ENCODE measurements around the gene MAP3K20. TPM values are rescaled to one million over a fixed set of nuclear protein-coding genes. Genes with fewer than 3 reads are reported as not detected.

The MAP3K20 gene
- total and polyA plus RNA-seq, 9 donors, result 38.6 to 127 (median 88.4) TPM

GRCh38 chr2:173235947-173236803 is 160.5 kb downstream of the MAP3K20 start:
- WGBS, 3 donors, result 96 to 99% (median 96%) methylated on average over 5 of the region's 5 CpGs
- no peak overlapping the region for H3K4me3 ChIP-seq
- H3K27me3 ChIP-seq, result no peaks in the 10 kb centered on the region
- H3K36me3 ChIP-seq, result no peaks in the 10 kb centered on the region
- TF ChIP-seq POLR2A (IDR thresholded peaks at IDR 0.05) (no peak), EP300 (IDR thresholded peaks at IDR 0.05) (no peak)
- TF ChIP-seq, protein P1, sequence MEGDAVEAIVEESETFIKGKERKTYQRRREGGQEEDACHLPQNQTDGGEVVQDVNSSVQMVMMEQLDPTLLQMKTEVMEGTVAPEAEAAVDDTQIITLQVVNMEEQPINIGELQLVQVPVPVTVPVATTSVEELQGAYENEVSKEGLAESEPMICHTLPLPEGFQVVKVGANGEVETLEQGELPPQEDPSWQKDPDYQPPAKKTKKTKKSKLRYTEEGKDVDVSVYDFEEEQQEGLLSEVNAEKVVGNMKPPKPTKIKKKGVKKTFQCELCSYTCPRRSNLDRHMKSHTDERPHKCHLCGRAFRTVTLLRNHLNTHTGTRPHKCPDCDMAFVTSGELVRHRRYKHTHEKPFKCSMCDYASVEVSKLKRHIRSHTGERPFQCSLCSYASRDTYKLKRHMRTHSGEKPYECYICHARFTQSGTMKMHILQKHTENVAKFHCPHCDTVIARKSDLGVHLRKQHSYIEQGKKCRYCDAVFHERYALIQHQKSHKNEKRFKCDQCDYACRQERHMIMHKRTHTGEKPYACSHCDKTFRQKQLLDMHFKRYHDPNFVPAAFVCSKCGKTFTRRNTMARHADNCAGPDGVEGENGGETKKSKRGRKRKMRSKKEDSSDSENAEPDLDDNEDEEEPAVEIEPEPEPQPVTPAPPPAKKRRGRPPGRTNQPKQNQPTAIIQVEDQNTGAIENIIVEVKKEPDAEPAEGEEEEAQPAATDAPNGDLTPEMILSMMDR (IDR thresholded peaks at IDR 0.05), result no peak
- H3K9me3 ChIP-seq, result no peaks in the 10 kb centered on the region
- no peak overlapping the region for H3K27ac ChIP-seq
- intact Hi-C loops (cut with DNase I), result no loop called here
- no peaks in the 10 kb centered on the region for H3K4me1 ChIP-seq (ENCODE audit: insufficient read depth)
- DNase-seq, result no peak

- TF ChIP-seq EP300 (IDR thresholded peaks at IDR 0.05) (no peak), POLR2A (IDR thresholded peaks at IDR 0.05) (no peak)
- TF ChIP-seq, protein P1 (IDR thresholded peaks at IDR 0.05), result no peak
These were observed 162.7 kb downstream of the MAP3K20 start for GRCh38 chr2:173238385-173238784.

GRCh38 chr2:173238831-173239230 is 163.2 kb downstream of the MAP3K20 start:
- TF ChIP-seq, protein P1 (IDR thresholded peaks at IDR 0.05), result no peak
- no peak for TF ChIP-seq EP300 (IDR thresholded peaks at IDR 0.05)
- no peak for TF ChIP-seq POLR2A (IDR thresholded peaks at IDR 0.05)
- WGBS, 3 donors, result 89 to 90% (median 90%) methylated on average over 3 of the region's 3 CpGs

More at GRCh38 chr2:173238385-173238784, 162.7 kb downstream of the MAP3K20 start:
- Histone ChIP-seq H3K27me3 (no peaks in the 10 kb centered on the region), H3K36me3 (no peaks in the 10 kb centered on the region), H3K9me3 (no peaks in the 10 kb centered on the region), H3K4me3 (no peak overlapping the region), H3K27ac (no peak overlapping the region), H3K4me1 (ENCODE audit: insufficient read depth) (no peaks in the 10 kb centered on the region)
- 88 to 91% (median 89%) methylated on average over 4 of the region's 4 CpGs for WGBS, 3 donors
- intact Hi-C loops (cut with DNase I), result no loop called here
- no peak for DNase-seq

DNA sequence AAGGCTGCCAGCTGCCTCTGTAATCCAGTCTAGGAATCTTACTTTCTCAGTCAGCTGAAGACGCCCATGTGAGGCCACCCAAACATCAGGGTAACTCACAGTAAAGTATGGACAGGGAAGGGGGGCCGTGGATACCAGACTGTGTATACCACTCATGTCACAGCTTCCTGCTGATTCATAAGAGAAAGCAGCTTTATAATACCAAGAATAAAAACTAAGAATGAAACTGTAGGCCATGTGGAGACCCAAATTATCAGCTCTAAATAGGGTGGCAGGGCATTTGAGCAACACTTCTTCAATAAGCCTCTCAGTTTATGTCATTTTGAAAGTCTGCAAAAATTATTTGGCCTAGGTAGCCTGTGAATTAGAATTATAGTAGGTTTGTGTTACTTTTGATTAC is 164.0 kb downstream of the MAP3K20 start:
- Histone ChIP-seq H3K36me3 (no peaks in the 10 kb centered on the region), H3K4me3 (no peak overlapping the region), H3K27me3 (no peaks in the 10 kb centered on the region), H3K4me1 (ENCODE audit: insufficient read depth) (no peaks in the 10 kb centered on the region), H3K9me3 (no peaks in the 10 kb centered on the region), H3K27ac (no peak overlapping the region)
- 89 to 97% (median 92%) methylated on average over 2 of the region's 2 CpGs for WGBS, 3 donors
- TF ChIP-seq EP300 (IDR thresholded peaks at IDR 0.05) (no peak), POLR2A (IDR thresholded peaks at IDR 0.05) (no peak)
- TF ChIP-seq, protein P1 (IDR thresholded peaks at IDR 0.05), result no peak
- intact Hi-C loops (cut with DNase I), result no loop called here
- no peak for DNase-seq

More at GRCh38 chr2:173238831-173239230, 163.2 kb downstream of the MAP3K20 start:
- DNase-seq, result no peak
- Histone ChIP-seq H3K4me3 (no peak overlapping the region), H3K36me3 (no peaks in the 10 kb centered on the region), H3K27ac (no peak overlapping the region), H3K27me3 (no peaks in the 10 kb centered on the region), H3K9me3 (no peaks in the 10 kb centered on the region), H3K4me1 (ENCODE audit: insufficient read depth) (no peaks in the 10 kb centered on the region)
- intact Hi-C loops (cut with DNase I), result no loop called here
